IPS DF 6.9 (cell line): Measurements from ENCODE around the gene SH2D5.
A peak's percentile ranks its signal among the peaks of the same experiment; 100 is the strongest.

Source experiments
- DNase-seq: peaks from one replicate; pipeline ENCODE4 v3.0.0-alpha.2; 2013; ENCODE audit warnings: low read depth, low spot score
- H3K27ac ChIP-seq: one replicate; pipeline ENCODE4 v1.5.1; 2013; ENCODE audit warnings: low read length, control low read depth
- H3K27me3 ChIP-seq: 2 replicates; pipeline ENCODE4 v1.6.1; 2013; ENCODE audit warnings: mild to moderate bottlenecking, low read length; ENCODE audit not compliant: control insufficient read depth, insufficient read depth
- H3K36me3 ChIP-seq: 2 replicates; pipeline ENCODE4 v1.6.1; 2013; ENCODE audit warnings: low read length; ENCODE audit not compliant: control insufficient read depth, insufficient read depth
- H3K4me1 ChIP-seq: 2 replicates; pipeline ENCODE4 v1.6.1; 2013; ENCODE audit warnings: low read length; ENCODE audit not compliant: control insufficient read depth, insufficient read depth
- H3K4me3 ChIP-seq: 2 replicates; pipeline ENCODE4 v1.5.1; 2013; ENCODE audit warnings: mild to moderate bottlenecking, low read length
- H3K9me3 ChIP-seq: 2 replicates; pipeline ENCODE4 v1.6.1; 2013; ENCODE audit warnings: low read length, inconsistent platforms; ENCODE audit not compliant: control insufficient read depth, insufficient read depth
- WGBS: extraction: QIAGEN DNeasy Blood & Tissue Kit; methylation state at CpG from one replicate; pipeline ENCODE4 v1.1.7; 2013; ENCODE audit warnings: mixed read lengths, missing lambda C conversion rate; ENCODE audit not compliant: insufficient read length, insufficient coverage; 5-methylcytosine and 5-hydroxymethylcytosine counted together

SH2D5 gene

GRCh38 chr1:20740781-20741180 is 8.3 kb upstream of the SH2D5 start:
- WGBS = 100% methylated on average over 1 of the region's 2 CpGs
- Histone ChIP-seq H3K4me1 (no peaks in the 10 kb centered on the region), H3K36me3 (peaks cover 7% of the 10 kb centered on the region; the same call in 1 of the 2 replicates)

GRCh38 chr1:20739225-20739624 is 6.7 kb upstream of the SH2D5 start:
- Histone ChIP-seq H3K4me3 (no peak overlapping the region), H3K27ac (no peak overlapping the region), H3K36me3 (peaks cover 3% of the 10 kb centered on the region; the same call in 1 of the 2 replicates), H3K27me3 (no peaks in the 10 kb centered on the region), H3K9me3 (no peaks in the 10 kb centered on the region), H3K4me1 (no peaks in the 10 kb centered on the region)
- DNase-seq = no peak
- no CpG with 5 or more reads among the region's 2 CpGs for WGBS

More at GRCh38 chr1:20740781-20741180, 8.3 kb upstream of the SH2D5 start:
- no peaks in the 10 kb centered on the region for H3K27me3 ChIP-seq
- no peaks in the 10 kb centered on the region for H3K9me3 ChIP-seq
- no peak overlapping the region for H3K27ac ChIP-seq
- no peak for DNase-seq
- H3K4me3 ChIP-seq = no peak overlapping the region

GRCh38 chr1:20735581-20736111 is 3.1 kb upstream of the SH2D5 start:
- Histone ChIP-seq H3K27me3 (peaks cover 9% of the 10 kb centered on the region; the same call in 1 of the 2 replicates), H3K4me3 (no peak overlapping the region), H3K4me1 (peaks cover 5% of the 10 kb centered on the region), H3K9me3 (no peaks in the 10 kb centered on the region), H3K27ac (no peak overlapping the region), H3K36me3 (no peaks in the 10 kb centered on the region; the same call in 1 of the 2 replicates)
- WGBS = no CpG with 5 or more reads among the region's 7 CpGs
- DNase-seq = no peak

GRCh38 chr1:20733360-20733975 is 965 bp upstream of the SH2D5 start:
- Histone ChIP-seq H3K27me3 (peaks cover 9% of the 10 kb centered on the region; the same call in 1 of the 2 replicates), H3K9me3 (no peaks in the 10 kb centered on the region), H3K27ac (no peak overlapping the region), H3K4me1 (peaks cover 11% of the 10 kb centered on the region), H3K4me3 (no peak overlapping the region), H3K36me3 (no peaks in the 10 kb centered on the region)
- DNase-seq = no peak
- WGBS = no CpG with 5 or more reads among the region's 7 CpGs

- WGBS = no CpG with 5 or more reads among the region's 55 CpGs
- Histone ChIP-seq H3K36me3 (no peaks in the 10 kb centered on the region), H3K9me3 (no peaks in the 10 kb centered on the region), H3K4me3 (peak overlapping the region; percentile 54), H3K27me3 (peaks cover 9% of the 10 kb centered on the region; the same call in 1 of the 2 replicates), H3K27ac (no peak overlapping the region), H3K4me1 (peaks cover 19% of the 10 kb centered on the region)
- no peak for DNase-seq
These were observed 374 bp downstream of the SH2D5 start for GRCh38 chr1:20732071-20732587.

GRCh38 chr1:20731057-20731991 is 1.2 kb downstream of the SH2D5 start:
- DNase-seq = no peak
- WGBS = no CpG with 5 or more reads among the region's 62 CpGs
- Histone ChIP-seq H3K4me3 (peak overlapping the region; percentile 54), H3K4me1 (peaks cover 19% of the 10 kb centered on the region), H3K36me3 (no peaks in the 10 kb centered on the region), H3K9me3 (no peaks in the 10 kb centered on the region), H3K27me3 (peaks cover 9% of the 10 kb centered on the region; the same call in 1 of the 2 replicates), H3K27ac (no peak overlapping the region)

GRCh38 chr1:20730690-20731056 is 1.8 kb downstream of the SH2D5 start:
- no CpG with 5 or more reads among the region's 4 CpGs for WGBS
- Histone ChIP-seq H3K36me3 (no peaks in the 10 kb centered on the region), H3K4me1 (peaks cover 19% of the 10 kb centered on the region), H3K27ac (no peak overlapping the region), H3K27me3 (peaks cover 9% of the 10 kb centered on the region; the same call in 1 of the 2 replicates), H3K4me3 (no peak overlapping the region), H3K9me3 (no peaks in the 10 kb centered on the region)
- DNase-seq = no peak

- H3K9me3 ChIP-seq = no peaks in the 10 kb centered on the region
- no peak for DNase-seq
- H3K36me3 ChIP-seq = no peaks in the 10 kb centered on the region
- no CpG with 5 or more reads among the region's 19 CpGs for WGBS
- peaks cover 19% of the 10 kb centered on the region for H3K4me1 ChIP-seq
- no peak overlapping the region for H3K27ac ChIP-seq
- no peak overlapping the region for H3K4me3 ChIP-seq
- H3K27me3 ChIP-seq = peaks cover 9% of the 10 kb centered on the region; the same call in 1 of the 2 replicates
These were observed 2.4 kb downstream of the SH2D5 start for GRCh38 chr1:20729990-20730689.

GRCh38 chr1:20729155-20729931 is 3.2 kb downstream of the SH2D5 start:
- Histone ChIP-seq H3K4me1 (peaks cover 19% of the 10 kb centered on the region), H3K36me3 (no peaks in the 10 kb centered on the region; the same call in 1 of the 2 replicates), H3K4me3 (no peak overlapping the region), H3K27ac (no peak overlapping the region), H3K9me3 (no peaks in the 10 kb centered on the region), H3K27me3 (peaks cover 9% of the 10 kb centered on the region; the same call in 1 of the 2 replicates)
- no peak for DNase-seq
- WGBS = no CpG with 5 or more reads among the region's 14 CpGs
